ENCODE measurements around the gene MTA1.

DNA sequence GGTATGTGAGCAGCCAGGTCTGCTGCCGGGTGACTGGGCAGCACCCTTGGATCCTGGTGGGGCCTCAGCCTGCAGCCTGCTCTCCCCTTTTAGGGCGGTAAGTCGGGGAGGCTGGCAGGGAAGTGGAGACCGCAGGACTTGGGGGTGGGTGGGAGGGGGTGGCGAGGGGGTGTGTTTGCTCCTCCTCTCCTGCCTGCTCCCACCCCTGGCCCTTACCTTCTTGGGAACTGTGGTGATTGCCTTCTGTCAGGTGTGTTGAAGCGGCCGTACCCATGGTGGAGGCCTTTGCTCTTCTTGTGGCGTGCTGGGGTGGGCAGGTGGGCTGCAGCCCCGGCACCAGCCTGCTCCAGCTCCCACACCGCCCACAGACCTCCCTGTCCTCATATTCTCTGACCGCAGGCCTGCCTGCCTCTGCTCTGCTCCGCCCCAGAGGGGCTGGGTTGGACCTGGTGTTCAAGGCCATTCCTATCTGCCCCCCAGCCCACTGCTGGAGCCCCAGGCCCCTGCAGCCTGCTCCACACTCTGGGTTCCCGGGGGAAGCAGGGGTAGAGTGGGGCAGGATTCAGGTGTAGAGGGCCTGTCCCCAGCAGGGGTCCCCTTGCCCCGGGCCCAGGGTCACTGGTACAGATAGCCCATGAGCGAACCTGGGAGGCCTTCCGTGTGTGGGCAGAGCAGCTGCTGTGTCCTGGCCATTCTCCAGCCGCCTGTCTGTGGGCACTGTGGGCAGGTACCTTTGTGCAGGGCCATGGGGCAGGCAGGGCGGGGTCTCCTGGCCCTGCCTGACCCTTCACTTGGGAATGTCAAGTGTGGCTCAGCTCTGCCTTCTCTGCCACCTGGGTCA is 76.6 kb downstream of the MTA1 start:
- TF ChIP-seq RAD21 (IDR thresholded peaks at IDR 0.05; ENCODE audit: insufficient read depth, low read depth, low read length) (no peak), EGR1 (IDR thresholded peaks at IDR 0.05; ENCODE audit: borderline replicate concordance in 1 of 2, low read depth in 2 of 2, low read length in 2 of 2) (no peak), MXI1 (IDR thresholded peaks at IDR 0.05; ENCODE audit: low read depth, low read length) (no peak)
